Sigmoid colon (tissue), 4 donors: ENCODE measurements around the gene COBL.

Experiments used
- POLR2AphosphoS5 ChIP-seq, 4 donors: sonication (generic); formaldehyde crosslinking; IDR thresholded peaks; one replicate each; pipeline ENCODE4 v1.6.1; 2017; ENCODE audit warnings: antibody characterized with exemption in 4 of 4
- TF ChIP-seq, protein P1 (sequence below), 4 experiments: fragments of 450-650 bp in 3 of 4; fragments of 200-600 bp in 1 of 4; IDR thresholded peaks; one replicate each; pipeline ENCODE4 v1.5.1; 2016 to 2019; ENCODE audit warnings: antibody characterized with exemption in 4 of 4, mild to moderate bottlenecking in 3 of 4, moderate library complexity in 2 of 4

DNA sequence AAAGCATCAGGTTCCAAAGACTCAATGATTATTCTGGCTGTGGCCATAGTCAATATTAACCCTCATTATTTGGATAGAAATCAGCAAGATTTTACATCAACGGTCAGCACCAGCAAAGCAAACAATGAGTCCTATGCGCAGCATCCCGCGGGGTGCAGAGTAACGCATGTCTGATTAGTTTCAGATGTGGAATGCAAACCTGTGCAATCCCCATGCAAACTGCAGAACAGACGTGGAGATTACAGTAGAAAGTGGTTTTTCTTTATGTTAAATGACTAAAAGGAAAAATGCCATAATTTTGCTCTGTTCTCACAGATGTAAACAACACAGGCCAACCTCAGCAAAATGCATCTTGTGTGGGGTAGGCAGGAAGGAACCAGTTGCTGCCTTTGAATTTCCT is 275.8 kb downstream of the COBL start:
- TF ChIP-seq, protein P1, sequence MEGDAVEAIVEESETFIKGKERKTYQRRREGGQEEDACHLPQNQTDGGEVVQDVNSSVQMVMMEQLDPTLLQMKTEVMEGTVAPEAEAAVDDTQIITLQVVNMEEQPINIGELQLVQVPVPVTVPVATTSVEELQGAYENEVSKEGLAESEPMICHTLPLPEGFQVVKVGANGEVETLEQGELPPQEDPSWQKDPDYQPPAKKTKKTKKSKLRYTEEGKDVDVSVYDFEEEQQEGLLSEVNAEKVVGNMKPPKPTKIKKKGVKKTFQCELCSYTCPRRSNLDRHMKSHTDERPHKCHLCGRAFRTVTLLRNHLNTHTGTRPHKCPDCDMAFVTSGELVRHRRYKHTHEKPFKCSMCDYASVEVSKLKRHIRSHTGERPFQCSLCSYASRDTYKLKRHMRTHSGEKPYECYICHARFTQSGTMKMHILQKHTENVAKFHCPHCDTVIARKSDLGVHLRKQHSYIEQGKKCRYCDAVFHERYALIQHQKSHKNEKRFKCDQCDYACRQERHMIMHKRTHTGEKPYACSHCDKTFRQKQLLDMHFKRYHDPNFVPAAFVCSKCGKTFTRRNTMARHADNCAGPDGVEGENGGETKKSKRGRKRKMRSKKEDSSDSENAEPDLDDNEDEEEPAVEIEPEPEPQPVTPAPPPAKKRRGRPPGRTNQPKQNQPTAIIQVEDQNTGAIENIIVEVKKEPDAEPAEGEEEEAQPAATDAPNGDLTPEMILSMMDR (IDR thresholded peaks at IDR 0.05), result no peak
- no peak for TF ChIP-seq POLR2AphosphoS5 (IDR thresholded peaks at IDR 0.05)
